HG03066 (cell line): ENCODE data around the gene VAPB.
"Not testable (repeated sequence)": the region's sequence is repeated elsewhere in the genome, so short reads cannot be mapped to it uniquely, and the experiment has no call there.

Source experiments
- ATAC-seq: cut with Tn5 transposase; IDR thresholded peaks from one replicate; pipeline ENCODE4 v1.9.1; 2021; ENCODE audit warnings: low read depth; ENCODE audit not compliant: unreplicated experiment

VAPB gene

GRCh38 chr20:58406422-58407001 is 17.5 kb downstream of the VAPB start:
- no peak for ATAC-seq

GRCh38 chr20:58407201-58407873 is 18.3 kb downstream of the VAPB start:
- no peak for ATAC-seq

- ATAC-seq: no peak
Observed at GRCh38 chr20:58407966-58408557, 19.0 kb downstream of the VAPB start.

GRCh38 chr20:58408603-58409246 is 19.7 kb downstream of the VAPB start:
- ATAC-seq: no peak

GRCh38 chr20:58414216-58414615 is 25.2 kb downstream of the VAPB start:
- not testable (repeated sequence) for ATAC-seq

- ATAC-seq: not testable (repeated sequence)
Observed at GRCh38 chr20:58414786-58415185, 25.8 kb downstream of the VAPB start.

GRCh38 chr20:58416057-58416456 is 27.0 kb downstream of the VAPB start:
- ATAC-seq: no peak

- ATAC-seq: no peak
Observed at GRCh38 chr20:58416835-58417234, 27.8 kb downstream of the VAPB start.

- ATAC-seq: no peak
Observed at GRCh38 chr20:58417438-58417837, 28.4 kb downstream of the VAPB start.

GRCh38 chr20:58418949-58419748 is 30.1 kb downstream of the VAPB start:
- ATAC-seq: no peak

GRCh38 chr20:58420798-58421496 is 31.9 kb downstream of the VAPB start:
- ATAC-seq: no peak

GRCh38 chr20:58421497-58421850 is 32.4 kb downstream of the VAPB start:
- ATAC-seq: no peak

GRCh38 chr20:58424218-58424969 is 35.4 kb downstream of the VAPB start:
- ATAC-seq: no peak

- ATAC-seq: not testable (repeated sequence)
Observed at GRCh38 chr20:58427571-58427970, 38.5 kb downstream of the VAPB start.

GRCh38 chr20:58428364-58428763 is 39.3 kb downstream of the VAPB start:
- ATAC-seq: no peak

- no peak for ATAC-seq
Observed at GRCh38 chr20:58429303-58429702, 40.3 kb downstream of the VAPB start.

GRCh38 chr20:58431134-58431533 is 42.1 kb downstream of the VAPB start:
- no peak for ATAC-seq

- no peak for ATAC-seq
Observed at GRCh38 chr20:58432186-58432954, 43.3 kb downstream of the VAPB start.
